Trophoblast cell (in vitro differentiated cells and primary cell): Measurements from ENCODE around the gene ALX1.
"Not testable (repeated sequence)": the region's sequence is repeated elsewhere in the genome, so short reads cannot be mapped to it uniquely, and the experiment has no call there.

ENCODE experiments used
- DNase-seq, 2 donors: peaks; one replicate each; pipeline ENCODE4 v3.0.0-alpha.2; 2016
- H2AFZ ChIP-seq: 2 replicates; pipeline ENCODE4 v1.6.1; 2013; ENCODE audit warnings: low read length, moderate library complexity, mild to moderate bottlenecking; ENCODE audit not compliant: insufficient read depth, poor library complexity
- H2AK5ac ChIP-seq: 2 replicates; pipeline ENCODE4 v1.6.1; 2013; ENCODE audit warnings: mild to moderate bottlenecking, low read length
- H2BK120ac ChIP-seq: 2 replicates; pipeline ENCODE4 v1.6.1; 2013; ENCODE audit warnings: low read length, mild to moderate bottlenecking, moderate library complexity; ENCODE audit not compliant: insufficient read depth, poor library complexity
- H2BK12ac ChIP-seq: 2 replicates; pipeline ENCODE4 v1.6.1; 2013; ENCODE audit warnings: mild to moderate bottlenecking, low read length, moderate library complexity
- H2BK5ac ChIP-seq: 2 replicates; pipeline ENCODE4 v1.6.1; 2013; ENCODE audit warnings: low read length, low read depth, moderate library complexity, mild to moderate bottlenecking; ENCODE audit not compliant: poor library complexity
- H3K14ac ChIP-seq: 2 replicates; pipeline ENCODE4 v1.6.1; 2013; ENCODE audit warnings: mild to moderate bottlenecking, low read length
- H3K18ac ChIP-seq: 2 replicates; pipeline ENCODE4 v1.6.1; 2013; ENCODE audit warnings: mild to moderate bottlenecking, low read length
- H3K23ac ChIP-seq: 2 replicates; pipeline ENCODE4 v1.6.1; 2013; ENCODE audit warnings: low read length
- H3K27ac ChIP-seq: 2 replicates; pipeline ENCODE4 v1.5.1; 2013; ENCODE audit warnings: low read depth, mild to moderate bottlenecking, inconsistent platforms, low read length, moderate library complexity
- H3K27me3 ChIP-seq: 2 replicates; pipeline ENCODE4 v1.6.1; 2013; ENCODE audit warnings: inconsistent platforms, mild to moderate bottlenecking, low read length, moderate library complexity; ENCODE audit not compliant: insufficient read depth
- H3K36me3 ChIP-seq, 2 experiments: 1 replicate in 1 of 2; 2 replicates in 1 of 2; pipeline ENCODE4 v1.6.1; 2013; ENCODE audit warnings: low read length in 2 of 2, mild to moderate bottlenecking in 2 of 2, moderate library complexity in 1 of 2; ENCODE audit not compliant: insufficient read depth in 2 of 2, control insufficient read depth in 1 of 2
- H3K4ac ChIP-seq: 2 replicates; pipeline ENCODE4 v1.6.1; 2013; ENCODE audit warnings: low read depth, mild to moderate bottlenecking, low read length, moderate library complexity
- H3K4me1 ChIP-seq, 2 experiments: 1 replicate in 1 of 2; 2 replicates in 1 of 2; pipeline ENCODE4 v1.6.1; 2013; ENCODE audit warnings: low read length in 2 of 2, mild to moderate bottlenecking in 2 of 2, moderate library complexity in 1 of 2; ENCODE audit not compliant: insufficient read depth in 2 of 2, control insufficient read depth in 1 of 2
- H3K4me2 ChIP-seq: 2 replicates; pipeline ENCODE4 v1.6.1; 2013; ENCODE audit warnings: inconsistent platforms, mild to moderate bottlenecking, low read length, moderate library complexity
- H3K4me3 ChIP-seq: 2 replicates; pipeline ENCODE4 v1.5.1; 2013; ENCODE audit warnings: mild to moderate bottlenecking, low read depth, low read length, inconsistent platforms
- H3K79me1 ChIP-seq: one replicate; pipeline ENCODE4 v1.6.1; 2013; ENCODE audit warnings: low read length
- H3K79me2 ChIP-seq: 2 replicates; pipeline ENCODE4 v1.6.1; 2013; ENCODE audit warnings: low read length, mild to moderate bottlenecking; ENCODE audit not compliant: control insufficient read depth, insufficient read depth, poor library complexity
- H3K9ac ChIP-seq: 2 replicates; pipeline ENCODE4 v1.6.1; 2013; ENCODE audit warnings: mild to moderate bottlenecking, low read length
- H3K9me3 ChIP-seq: 2 replicates; pipeline ENCODE4 v1.6.1; 2013; ENCODE audit warnings: low read depth, mild to moderate bottlenecking, control low read depth, inconsistent platforms, low read length; ENCODE audit not compliant: insufficient read depth
- H4K12ac ChIP-seq: 2 replicates; pipeline ENCODE4 v1.6.1; 2013; ENCODE audit warnings: low read depth, mild to moderate bottlenecking, low read length, moderate library complexity
- H4K8ac ChIP-seq: 2 replicates; pipeline ENCODE4 v1.6.1; 2013; ENCODE audit warnings: low read depth, mild to moderate bottlenecking, low read length, moderate library complexity
- H4K91ac ChIP-seq: one replicate; pipeline ENCODE4 v1.6.1; 2013; ENCODE audit warnings: low read depth, mild to moderate bottlenecking, low read length, moderate library complexity
- WGBS: extraction: QIAGEN DNeasy Blood & Tissue Kit; methylation state at CpG from one replicate; pipeline ENCODE4 v1.1.7; 2013; ENCODE audit warnings: missing lambda C conversion rate; ENCODE audit not compliant: insufficient read length, insufficient coverage; ENCODE audit errors: extremely low coverage; 5-methylcytosine and 5-hydroxymethylcytosine counted together

Gene ALX1

GRCh38 chr12:85310456-85311076, 30.5 kb downstream of the ALX1 start:
- Histone ChIP-seq H3K4me2 (no peak overlapping the region), H3K9ac (no peak overlapping the region), H2BK5ac (no peak overlapping the region), H2AFZ (no peak overlapping the region), H3K14ac (no peak overlapping the region), H4K8ac (no peak overlapping the region), H4K12ac (no peak overlapping the region), H3K4me3 (no peak overlapping the region), H2AK5ac (no peak overlapping the region), H2BK120ac (no peak overlapping the region), H3K18ac (no peak overlapping the region), H3K36me3 (no peaks in the 10 kb centered on the region), H3K9me3 (no peaks in the 10 kb centered on the region), H3K79me1 (no peaks in the 10 kb centered on the region), H3K79me2 (no peaks in the 10 kb centered on the region), H3K23ac (no peak overlapping the region), H4K91ac (no peak overlapping the region), H3K27ac (no peak overlapping the region), H3K4ac (no peak overlapping the region), H3K27me3 (no peaks in the 10 kb centered on the region), H3K4me1 (no peaks in the 10 kb centered on the region), H2BK12ac (no peak overlapping the region)
- no CpG with 5 or more reads among the region's 2 CpGs for WGBS
- peak in 1 of 2 donors; percentile 42 for DNase-seq

- not testable (repeated sequence) for H4K91ac ChIP-seq, H3K9ac ChIP-seq, H2AFZ ChIP-seq, H3K79me1 ChIP-seq, H3K9me3 ChIP-seq, H3K27me3 ChIP-seq, H3K4me1 ChIP-seq, H3K4me3 ChIP-seq, H2BK5ac ChIP-seq, H4K12ac ChIP-seq, H3K23ac ChIP-seq, H3K14ac ChIP-seq, H3K27ac ChIP-seq, H3K79me2 ChIP-seq, H3K4me2 ChIP-seq, H3K4ac ChIP-seq, H3K18ac ChIP-seq, H2BK12ac ChIP-seq, H3K36me3 ChIP-seq, H2AK5ac ChIP-seq
- no CpG with 5 or more reads among the region's 33 CpGs for WGBS
- H4K8ac ChIP-seq: peak overlapping the region; percentile 28
- peak overlapping the region; percentile 66 for H2BK120ac ChIP-seq
- DNase-seq: peak in 1 of 2 donors; percentile 28
Measured at GRCh38 chr12:85317866-85318636, 38.0 kb downstream of the ALX1 start.

- DNase-seq: no peak
- H3K4ac ChIP-seq: no peak overlapping the region
- no peak overlapping the region for H2BK120ac ChIP-seq
- H3K23ac ChIP-seq: no peak overlapping the region
- H4K8ac ChIP-seq: no peak overlapping the region
- H3K79me1 ChIP-seq: no peaks in the 10 kb centered on the region
- H2BK12ac ChIP-seq: no peak overlapping the region
- H3K36me3 ChIP-seq: no peaks in the 10 kb centered on the region
- H3K4me3 ChIP-seq: no peak overlapping the region
- no peaks in the 10 kb centered on the region for H3K27me3 ChIP-seq
- no peak overlapping the region for H2AK5ac ChIP-seq
- H3K9me3 ChIP-seq: no peaks in the 10 kb centered on the region
- no peak overlapping the region for H4K12ac ChIP-seq
- no peak overlapping the region for H3K18ac ChIP-seq
- no peaks in the 10 kb centered on the region for H3K79me2 ChIP-seq
- no peak overlapping the region for H3K9ac ChIP-seq
- WGBS: no CpG with 5 or more reads among the region's 2 CpGs
- H4K91ac ChIP-seq: no peak overlapping the region
- no peak overlapping the region for H2AFZ ChIP-seq
- H2BK5ac ChIP-seq: no peak overlapping the region
- H3K27ac ChIP-seq: no peak overlapping the region
- H3K4me1 ChIP-seq: no peaks in the 10 kb centered on the region
- H3K4me2 ChIP-seq: no peak overlapping the region
- H3K14ac ChIP-seq: no peak overlapping the region
Measured at GRCh38 chr12:85322715-85323114, 42.7 kb downstream of the ALX1 start.

- Histone ChIP-seq H2BK120ac (no peak overlapping the region), H4K91ac (no peak overlapping the region), H3K14ac (no peak overlapping the region), H3K4ac (no peak overlapping the region), H3K4me2 (no peak overlapping the region), H2BK5ac (no peak overlapping the region), H3K79me1 (no peaks in the 10 kb centered on the region), H3K9me3 (no peaks in the 10 kb centered on the region), H3K27me3 (no peaks in the 10 kb centered on the region), H2AK5ac (no peak overlapping the region), H3K36me3 (no peaks in the 10 kb centered on the region), H2BK12ac (no peak overlapping the region), H4K8ac (no peak overlapping the region), H3K79me2 (no peaks in the 10 kb centered on the region), H3K23ac (no peak overlapping the region), H3K4me1 (peaks cover 0 to 2% of the 10 kb centered on the region in 2 experiments), H2AFZ (no peak overlapping the region), H4K12ac (no peak overlapping the region), H3K4me3 (no peak overlapping the region), H3K9ac (no peak overlapping the region), H3K27ac (no peak overlapping the region), H3K18ac (no peak overlapping the region)
- WGBS: no CpG with 5 or more reads among the region's 2 CpGs
- no peak for DNase-seq
Measured at GRCh38 chr12:85325442-85325841, 45.4 kb downstream of the ALX1 start.
